B cell (primary cell): ENCODE measurements around the gene CHAF1A.

Experiments
- CTCF ChIP-seq: fragments of 200-600 bp; IDR thresholded peaks from one replicate; pipeline ENCODE4 v1.8.0; 2022; ENCODE audit warnings: antibody characterized with exemption, mild to moderate bottlenecking
- EZH2 ChIP-seq: IDR thresholded peaks from 2 replicates; pipeline ENCODE4 v1.6.1; 2012; ENCODE audit warnings: borderline replicate concordance, low read depth, mild to moderate bottlenecking, moderate library complexity, low read length; ENCODE audit not compliant: insufficient read depth, poor library complexity, severe bottlenecking

GRCh38 chr19:4431808-4432674 is 29.6 kb downstream of the CHAF1A start:
- TF ChIP-seq CTCF (no peak), EZH2 (no peak)
